Measurements from ENCODE around the gene YBEY. TPM values are rescaled to one million over a fixed set of nuclear protein-coding genes. Genes with fewer than 3 reads are reported as not detected.

The YBEY gene
- polyA plus RNA-seq, 1 of the 3 experiments (the other 2 are of a cell fraction): 47.5 TPM

GRCh38 chr21:46301759-46302158 lies 15.6 kb downstream of the YBEY start:
- DNase-seq: no peak
- CTCF ChIA-PET: interaction anchor here (1.4 kb wide), 1 partner anchor 24 kb away, joined by 3 read pairs; no protein-coding TSS in a partner anchor

DNA sequence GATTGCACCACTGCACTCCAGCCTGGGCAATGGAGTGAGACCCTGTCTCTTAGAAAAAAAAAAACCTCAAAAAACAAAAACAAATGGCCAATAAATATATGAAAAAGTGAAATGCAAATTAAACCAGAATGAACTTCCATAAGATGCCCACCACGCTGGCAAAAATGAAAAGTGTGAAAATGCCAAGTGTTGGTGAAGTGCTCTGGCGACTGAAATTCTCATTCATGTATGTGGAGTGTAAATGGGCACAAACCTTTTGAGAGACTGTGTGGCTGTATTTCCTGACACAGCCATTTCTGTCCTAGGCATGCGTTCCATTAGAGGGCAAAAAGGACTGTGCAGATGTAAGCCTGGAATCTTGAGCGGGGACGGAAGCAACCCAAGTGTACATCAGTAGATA lies 18.3 kb downstream of the YBEY start:
- Histone ChIP-seq H3K27ac (ENCODE audit: low read depth in 2 of 2, low read length in 1 of 2) (no peak overlapping the region), H3F3A (replicated peaks; ENCODE audit: insufficient read depth) (peaks cover 6% of the 10 kb centered on the region), H3K36me3 (replicated peaks in 1 of 2; ENCODE audit: control insufficient read depth in 1 of 2, insufficient read depth in 2 of 2, low read length in 1 of 2) (peaks cover 11 to 23% of the 10 kb centered on the region in 2 experiments), H2AFZ (ENCODE audit: low read depth) (no peak overlapping the region), H3K9ac (no peak overlapping the region), H3K27me3 (ENCODE audit: insufficient read depth) (no peaks in the 10 kb centered on the region), H3K9me2 (no peaks in the 10 kb centered on the region), H3K4me1 (ENCODE audit: control insufficient read depth in 1 of 2, insufficient read depth in 2 of 2, low read depth in 1 of 2, low read length in 1 of 2) (no peaks in the 10 kb centered on the region), H3K79me2 (ENCODE audit: insufficient read depth) (no peaks in the 10 kb centered on the region; the same call in 1 of the 2 replicates), H4K20me1 (ENCODE audit: insufficient read depth) (no peaks in the 10 kb centered on the region), H3K4me2 (no peak overlapping the region), H3K9me3 (no peaks in the 10 kb centered on the region), H3K4me3 (ENCODE audit: low read depth in 2 of 2, low read length in 1 of 2) (no peak overlapping the region)
- POLR2A ChIA-PET: no interaction called here
- TF ChIP-seq RAD21 (IDR thresholded peaks at IDR 0.05; ENCODE audit: low read length): no peak
- CTCF ChIA-PET: no interaction called here
- 96% methylated on average over 5 of the region's 5 CpGs for WGBS (ENCODE audit: low lambda C conversion rate)
- DNase-seq: no peak

More at GRCh38 chr21:46301759-46302158, 15.6 kb downstream of the YBEY start:
- Histone ChIP-seq H3K9me2 (no peaks in the 10 kb centered on the region), H3K4me2 (no peak overlapping the region), H2AFZ (ENCODE audit: low read depth) (no peak overlapping the region), H3K36me3 (replicated peaks in 1 of 2; ENCODE audit: control insufficient read depth in 1 of 2, insufficient read depth in 2 of 2, low read length in 1 of 2) (peaks cover 10 to 11% of the 10 kb centered on the region in 2 experiments), H3K4me1 (ENCODE audit: control insufficient read depth in 1 of 2, insufficient read depth in 2 of 2, low read depth in 1 of 2, low read length in 1 of 2) (no peaks in the 10 kb centered on the region), H3K79me2 (ENCODE audit: insufficient read depth) (no peaks in the 10 kb centered on the region; the same call in 1 of the 2 replicates), H3K27ac (ENCODE audit: low read depth in 2 of 2, low read length in 1 of 2) (no peak overlapping the region), H3K9ac (no peak overlapping the region), H3F3A (replicated peaks; ENCODE audit: insufficient read depth) (peaks cover 6% of the 10 kb centered on the region), H4K20me1 (ENCODE audit: insufficient read depth) (no peaks in the 10 kb centered on the region), H3K4me3 (ENCODE audit: low read depth in 2 of 2, low read length in 1 of 2) (no peak overlapping the region), H3K9me3 (no peaks in the 10 kb centered on the region), H3K27me3 (ENCODE audit: insufficient read depth) (no peaks in the 10 kb centered on the region)
- TF ChIP-seq TAF1 (IDR thresholded peaks at IDR 0.05; ENCODE audit: borderline replicate concordance, low read depth, low read length) (no peak), RFX5 (IDR thresholded peaks at IDR 0.05; ENCODE audit: low read length) (no peak), YY1 (IDR thresholded peaks at IDR 0.05; ENCODE audit: low read depth) (no peak), USF2 (IDR thresholded peaks at IDR 0.05; ENCODE audit: borderline replicate concordance, low read depth, low read length) (no peak), FOSL2 (IDR thresholded peaks at IDR 0.05; ENCODE audit: borderline replicate concordance, low read depth) (no peak), JUND (IDR thresholded peaks at IDR 0.05) (no peak), GATA2 (CRISPR knock-in tag; IDR thresholded peaks at IDR 0.05) (no peak), CHD2 (IDR thresholded peaks at IDR 0.05; ENCODE audit: low read length, partially characterized antibody) (no peak), MEF2A (IDR thresholded peaks at IDR 0.05; ENCODE audit: borderline replicate concordance, low read depth) (no peak), TEAD4 (IDR thresholded peaks at IDR 0.05; ENCODE audit: borderline replicate concordance, insufficient read depth) (no peak)
- TF ChIP-seq, protein P1, sequence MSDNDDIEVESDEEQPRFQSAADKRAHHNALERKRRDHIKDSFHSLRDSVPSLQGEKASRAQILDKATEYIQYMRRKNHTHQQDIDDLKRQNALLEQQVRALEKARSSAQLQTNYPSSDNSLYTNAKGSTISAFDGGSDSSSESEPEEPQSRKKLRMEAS (IDR thresholded peaks at IDR 0.05; ENCODE audit: low read depth): no peak
- WGBS (ENCODE audit: low lambda C conversion rate): 93% methylated on average over 3 of the region's 14 CpGs
- POLR2A ChIA-PET: no interaction called here

- Histone ChIP-seq H3K4me1 (ENCODE audit: control insufficient read depth in 1 of 2, insufficient read depth in 2 of 2, low read depth in 1 of 2, low read length in 1 of 2) (no peaks in the 10 kb centered on the region), H4K20me1 (ENCODE audit: insufficient read depth) (no peaks in the 10 kb centered on the region), H3K9me2 (no peaks in the 10 kb centered on the region), H3K9ac (no peak overlapping the region), H3K4me2 (no peak overlapping the region), H3K79me2 (ENCODE audit: insufficient read depth) (no peaks in the 10 kb centered on the region; the same call in 1 of the 2 replicates), H3K4me3 (ENCODE audit: low read depth in 2 of 2, low read length in 1 of 2) (no peak overlapping the region), H3F3A (replicated peaks; ENCODE audit: insufficient read depth) (peaks cover 6% of the 10 kb centered on the region), H3K36me3 (replicated peaks in 1 of 2; ENCODE audit: control insufficient read depth in 1 of 2, insufficient read depth in 2 of 2, low read length in 1 of 2) (peaks cover 11 to 23% of the 10 kb centered on the region in 2 experiments), H3K27me3 (ENCODE audit: insufficient read depth) (no peaks in the 10 kb centered on the region), H2AFZ (ENCODE audit: low read depth) (no peak overlapping the region), H3K9me3 (no peaks in the 10 kb centered on the region), H3K27ac (ENCODE audit: low read depth in 2 of 2, low read length in 1 of 2) (no peak overlapping the region)
- ChIA-PET POLR2A (no interaction called here), CTCF (no interaction called here)
- 99% methylated on average over 11 of the region's 11 CpGs for WGBS (ENCODE audit: low lambda C conversion rate)
- TF ChIP-seq NFIC (IDR thresholded peaks at IDR 0.05; ENCODE audit: borderline replicate concordance) (no peak), TCF12 (IDR thresholded peaks at IDR 0.05) (no peak), USF2 (IDR thresholded peaks at IDR 0.05; ENCODE audit: borderline replicate concordance, low read depth, low read length) (no peak), ELF1 (IDR thresholded peaks at IDR 0.05) (no peak), EP300 (IDR thresholded peaks at IDR 0.05; ENCODE audit: borderline replicate concordance in 1 of 2, low read depth in 1 of 2, low read length in 1 of 2) (no peak), RFX5 (IDR thresholded peaks at IDR 0.05; ENCODE audit: low read length) (no peak), EZH2phosphoT487 (IDR thresholded peaks at IDR 0.05; ENCODE audit: borderline replicate concordance, low read depth) (no peak), RXRA (IDR thresholded peaks at IDR 0.05; ENCODE audit: borderline replicate concordance, low read depth) (no peak)
- no peak for DNase-seq
Measured at GRCh38 chr21:46304955-46305354, 18.8 kb downstream of the YBEY start.
